HG03342 (cell line): ENCODE results near the gene MMP27.
A peak's percentile ranks its signal among the peaks of the same experiment; 100 is the strongest.

Experiments used
- ATAC-seq: cut with Tn5 transposase; IDR thresholded peaks from one replicate; pipeline ENCODE4 v1.9.1; 2021; ENCODE audit warnings: mild to moderate bottlenecking, moderate library complexity; ENCODE audit not compliant: unreplicated experiment

Gene MMP27

DNA sequence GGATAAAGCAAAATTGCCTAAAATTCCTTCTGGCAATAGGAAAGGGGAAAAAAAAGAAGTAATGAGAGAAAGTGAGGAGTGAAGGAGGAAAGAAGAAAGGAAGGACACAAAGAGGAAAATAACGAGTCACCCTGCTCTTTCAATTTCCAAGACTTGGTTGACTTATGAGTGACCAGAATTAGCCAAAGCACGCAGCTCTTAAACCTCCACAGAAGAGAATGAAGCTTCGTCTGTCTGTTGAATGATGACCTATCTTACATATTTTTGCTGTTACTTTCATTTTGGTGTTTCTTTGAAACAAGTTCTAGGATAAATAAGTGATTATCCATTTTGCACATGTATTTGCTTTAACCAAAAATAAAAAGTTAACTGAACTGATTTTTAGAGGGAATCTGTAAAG lies 728 bp downstream of the MMP27 start:
- ATAC-seq = no peak

DNA sequence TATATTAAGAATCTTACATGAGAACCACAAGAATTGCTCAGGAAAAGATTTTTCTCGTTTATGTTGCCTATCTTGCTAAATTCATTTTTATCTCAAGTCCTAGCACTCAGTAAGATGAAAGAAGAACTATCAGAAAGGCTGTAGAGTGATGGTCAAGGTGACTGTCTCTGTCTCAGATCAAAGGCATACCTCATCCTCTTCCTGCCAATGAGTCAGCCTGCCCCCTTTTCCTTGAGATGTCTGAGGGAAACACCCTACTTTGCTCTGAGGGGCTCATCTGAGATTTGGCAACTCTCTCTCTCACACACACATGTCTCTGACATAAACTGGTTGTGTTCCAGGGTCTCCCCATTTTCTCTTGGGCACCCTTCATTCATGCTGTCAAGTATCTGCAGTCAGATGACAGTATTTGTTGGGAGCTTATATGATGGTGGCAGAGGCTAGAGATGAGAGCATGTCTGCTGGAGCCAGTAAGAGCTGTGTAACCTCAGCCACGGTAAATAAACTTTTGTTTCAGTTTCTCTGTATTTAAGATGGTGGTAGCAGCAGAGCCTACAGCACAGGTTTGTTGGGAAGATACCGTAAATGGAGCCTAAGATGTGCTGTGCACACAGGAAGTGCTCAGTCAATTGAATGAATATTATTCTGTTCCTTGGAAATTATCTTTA lies 1.6 kb downstream of the MMP27 start:
- no peak for ATAC-seq

DNA sequence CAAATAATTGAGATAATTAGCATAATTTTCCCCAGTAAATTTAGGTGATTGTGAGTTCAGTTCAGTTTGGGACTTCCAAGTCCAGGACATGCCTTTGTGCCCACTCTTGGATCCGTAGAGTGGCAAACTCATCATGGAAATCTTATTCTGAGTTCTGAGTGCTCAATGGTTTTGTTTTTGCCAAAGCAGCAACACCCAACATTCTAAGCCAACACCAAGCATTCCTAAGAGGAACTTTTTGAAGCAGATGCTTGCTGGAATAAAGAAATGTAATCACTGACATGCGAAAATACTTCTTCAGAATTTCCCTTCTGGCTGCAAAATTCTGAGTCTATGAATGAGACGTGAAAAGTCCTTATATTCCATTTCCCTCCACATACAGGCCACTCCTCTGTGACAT lies 10.4 kb downstream of the MMP27 start:
- no peak for ATAC-seq

DNA sequence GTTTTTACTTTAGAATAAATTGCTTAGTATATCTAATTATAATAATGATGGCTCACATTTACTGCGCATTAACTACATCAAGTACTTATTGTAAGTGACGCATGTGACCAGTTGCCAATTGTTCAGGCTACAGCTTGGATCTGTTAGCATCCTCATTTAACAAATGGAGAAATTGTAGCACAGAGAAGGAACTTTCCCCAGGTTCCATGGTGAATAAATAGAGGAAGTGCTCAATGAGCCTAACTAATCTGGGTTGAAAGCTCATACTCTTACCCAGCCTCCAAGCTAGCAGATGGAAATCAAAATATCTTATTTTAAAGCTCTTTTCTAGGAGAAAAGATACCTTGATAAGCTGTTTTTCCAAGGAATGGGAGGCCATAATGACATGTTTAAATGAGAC lies 19.8 kb downstream of the MMP27 start:
- ATAC-seq = no peak

DNA sequence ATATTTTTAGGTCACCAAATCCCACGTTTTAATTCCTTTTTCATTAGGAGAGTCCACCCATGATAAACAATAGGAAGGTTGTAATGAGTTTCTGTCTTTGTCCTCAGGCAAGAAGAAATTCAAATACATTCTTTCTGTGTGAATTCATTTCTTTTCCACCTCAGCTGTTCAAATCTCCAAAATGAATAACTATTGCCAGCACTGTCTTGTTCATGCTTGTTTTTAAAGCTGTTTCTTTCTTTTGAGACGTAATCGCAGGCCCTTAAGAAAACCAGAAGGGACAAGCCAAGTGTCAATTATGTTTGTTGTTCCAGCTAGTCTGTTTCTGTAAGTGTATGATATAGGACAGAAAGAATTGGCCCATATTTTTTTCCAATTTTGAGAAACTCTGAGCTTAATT lies 20.2 kb downstream of the MMP27 start:
- no peak for ATAC-seq

DNA sequence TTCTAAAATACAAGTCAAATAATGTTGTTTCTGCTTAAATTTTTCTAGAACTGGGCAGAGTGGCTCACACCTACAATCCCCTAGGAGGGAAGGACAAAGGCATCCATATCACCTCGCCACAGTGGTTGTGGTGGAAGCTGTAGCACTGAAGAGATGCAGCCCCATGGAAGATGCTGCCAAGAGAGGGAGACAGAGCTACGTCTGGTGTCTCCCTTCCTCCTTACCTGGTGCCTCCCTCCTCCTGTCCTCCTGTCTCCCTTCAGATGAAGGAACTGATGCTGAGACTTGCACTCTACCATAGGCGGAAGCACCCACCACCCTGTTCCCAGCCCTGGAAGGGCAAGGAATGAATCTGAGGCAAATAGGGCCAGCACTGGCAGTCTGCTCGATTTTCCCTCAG lies 22.3 kb downstream of the MMP27 start:
- ATAC-seq = no peak

DNA sequence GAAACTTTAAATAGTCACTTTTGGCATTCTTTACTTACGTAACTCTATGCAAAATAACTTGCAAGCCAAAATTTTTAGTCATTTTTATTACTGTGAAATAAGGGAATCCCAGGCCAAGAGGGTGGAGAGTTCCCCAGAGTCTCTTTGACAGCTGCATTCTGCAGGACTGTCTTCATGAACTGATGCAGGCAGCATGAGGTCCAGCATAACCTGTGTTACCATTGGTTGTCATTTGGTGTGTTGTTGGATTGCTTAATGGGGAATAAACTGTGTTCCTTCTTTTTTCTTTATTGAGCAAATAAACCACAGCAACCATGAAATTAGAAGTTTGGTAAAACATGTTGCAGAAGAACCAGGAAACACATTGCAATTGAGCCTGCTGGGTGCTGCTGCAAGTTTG lies 24.6 kb downstream of the MMP27 start:
- no peak for ATAC-seq

DNA sequence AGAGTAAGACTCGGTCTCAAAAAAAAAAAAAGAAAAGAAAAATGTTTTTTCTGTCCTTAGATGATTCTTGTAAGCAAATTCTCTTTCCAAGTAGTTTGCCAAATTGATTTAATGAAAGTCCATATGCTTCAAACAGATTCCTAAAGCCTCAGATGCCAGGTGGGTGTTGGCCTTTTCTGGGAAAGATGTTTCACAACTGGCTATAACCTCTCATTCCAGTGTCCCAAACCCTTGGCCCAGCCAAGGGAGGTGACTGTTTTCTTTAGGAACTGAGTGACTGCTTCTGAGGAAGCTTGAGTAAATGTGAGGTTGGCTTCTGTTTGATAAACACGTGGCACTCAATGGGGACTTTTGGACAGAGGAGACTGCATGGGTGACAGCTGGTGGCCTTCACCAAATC lies 27.5 kb downstream of the MMP27 start:
- ATAC-seq = no peak

DNA sequence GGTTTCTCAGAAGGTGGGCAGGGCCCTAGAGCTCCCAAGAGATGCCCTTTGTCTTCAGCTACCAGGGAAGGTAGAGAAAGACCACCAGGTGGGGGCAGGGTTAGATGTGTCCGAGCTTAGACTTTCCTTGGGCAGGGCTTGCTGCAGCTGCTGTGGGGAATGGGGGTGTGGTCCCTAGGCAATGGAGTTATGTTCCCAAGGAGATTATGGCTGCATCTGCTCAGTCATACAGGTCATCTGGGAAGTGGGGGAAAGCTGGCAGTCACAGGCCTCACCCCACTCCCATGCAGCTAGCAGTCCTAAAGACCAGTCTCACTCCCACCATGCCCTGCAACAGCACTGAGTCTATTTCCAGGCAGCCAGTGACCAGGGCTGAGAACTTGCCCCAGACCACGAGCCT lies 29.5 kb downstream of the MMP27 start:
- ATAC-seq = no peak

DNA sequence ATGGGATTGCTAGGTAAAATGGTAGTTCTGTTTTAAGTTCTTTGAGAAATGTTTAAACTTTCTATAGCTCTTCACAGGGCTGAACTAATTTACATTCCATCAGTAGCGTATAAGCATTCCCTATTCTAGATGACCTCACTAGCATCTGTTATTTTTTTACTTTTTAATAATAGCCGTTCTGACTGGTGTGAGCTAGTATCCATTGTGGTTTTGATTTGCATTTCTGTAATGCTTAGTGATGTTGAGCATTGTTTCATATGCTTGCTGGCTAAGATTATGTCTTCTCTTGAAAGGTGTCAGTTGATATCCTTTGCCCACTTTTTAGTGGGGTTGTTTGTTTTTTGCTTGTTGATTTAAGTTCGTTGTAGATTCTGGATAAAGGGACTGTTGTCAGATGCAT lies 35.9 kb downstream of the MMP27 start:
- peak; percentile 81 for ATAC-seq

DNA sequence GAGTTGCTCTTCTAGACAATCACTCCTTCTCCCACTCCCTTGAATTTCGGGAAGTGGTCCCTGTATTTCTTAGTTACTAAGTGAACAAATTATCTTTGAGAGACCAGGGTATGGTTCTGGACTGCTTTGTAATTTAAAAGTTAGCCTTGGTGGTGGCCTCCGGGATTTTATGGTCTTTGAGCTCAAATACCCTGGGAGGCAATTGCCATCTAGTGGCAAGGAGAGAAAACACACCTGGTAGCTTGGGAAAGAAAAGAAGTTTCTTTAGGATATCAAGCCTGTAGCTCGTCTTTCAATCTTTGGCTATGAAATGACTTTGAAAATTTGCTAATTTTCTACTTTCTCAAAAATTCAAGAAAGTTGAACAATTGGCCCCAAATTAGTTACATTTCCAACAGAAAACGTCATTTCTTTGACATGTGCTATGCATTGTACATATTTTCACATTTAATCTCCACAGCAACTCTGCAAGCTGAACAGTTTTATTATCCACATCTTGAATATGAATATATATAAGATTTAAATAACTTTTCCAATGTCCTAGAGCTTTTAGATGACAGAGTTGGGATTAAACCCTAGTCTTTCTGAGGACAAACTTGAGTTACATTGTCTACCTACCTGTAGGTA lies 39.1 kb downstream of the MMP27 start:
- peak; percentile 48 for ATAC-seq

DNA sequence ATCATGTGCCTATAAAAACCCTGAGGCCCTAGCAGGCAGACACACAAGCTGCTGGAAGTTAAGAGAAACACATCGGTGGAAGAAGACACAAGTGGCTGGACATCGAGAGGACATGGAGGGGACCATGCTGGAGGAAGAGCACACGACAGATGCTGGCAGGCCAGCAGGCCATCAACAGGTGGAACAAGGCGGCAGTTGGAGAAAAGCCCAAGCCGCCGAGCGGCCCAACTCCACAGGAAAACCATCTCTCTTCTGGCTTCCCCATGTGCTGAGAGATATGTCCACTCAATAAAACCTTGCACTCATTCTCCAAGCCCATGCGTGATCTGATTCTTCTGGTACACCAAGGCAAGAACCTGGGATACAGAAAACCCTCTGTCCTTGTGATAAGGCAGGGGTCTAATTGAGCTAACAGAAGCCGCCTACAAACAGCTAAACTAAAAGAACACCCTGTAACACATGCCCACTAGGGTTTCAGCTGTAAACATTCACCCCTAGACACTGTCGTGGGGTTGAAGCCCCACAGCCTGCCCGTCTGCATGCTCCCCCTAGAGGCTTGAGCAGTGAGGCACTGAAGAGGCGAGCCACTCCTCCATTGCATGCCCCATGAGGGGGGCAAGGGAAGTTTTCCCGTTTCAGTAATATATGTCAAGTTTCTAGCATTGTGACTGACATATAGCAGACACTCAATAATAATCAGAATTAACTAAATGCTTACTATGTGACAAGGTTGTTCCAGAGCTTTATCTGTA lies 41.4 kb downstream of the MMP27 start:
- peak; percentile 70 for ATAC-seq

DNA sequence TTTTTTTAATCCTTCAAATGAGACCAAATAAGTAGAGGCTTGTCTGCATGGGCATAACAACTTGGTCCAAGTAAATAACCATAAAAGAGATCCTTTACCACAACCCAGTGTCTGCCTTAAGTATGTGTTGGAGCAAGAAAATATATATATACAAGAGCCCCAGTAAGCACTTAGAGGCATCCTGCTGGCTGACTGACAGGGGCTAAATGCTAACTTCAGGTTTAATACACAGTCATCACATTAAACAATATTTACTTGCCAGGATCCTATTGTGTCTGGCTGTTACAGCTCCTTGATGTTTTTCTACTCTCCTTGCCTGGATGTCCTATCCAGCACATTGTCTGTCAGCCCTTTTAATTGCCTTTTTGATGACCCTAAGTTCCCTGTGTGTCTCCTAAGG lies 43.0 kb downstream of the MMP27 start:
- no peak for ATAC-seq

DNA sequence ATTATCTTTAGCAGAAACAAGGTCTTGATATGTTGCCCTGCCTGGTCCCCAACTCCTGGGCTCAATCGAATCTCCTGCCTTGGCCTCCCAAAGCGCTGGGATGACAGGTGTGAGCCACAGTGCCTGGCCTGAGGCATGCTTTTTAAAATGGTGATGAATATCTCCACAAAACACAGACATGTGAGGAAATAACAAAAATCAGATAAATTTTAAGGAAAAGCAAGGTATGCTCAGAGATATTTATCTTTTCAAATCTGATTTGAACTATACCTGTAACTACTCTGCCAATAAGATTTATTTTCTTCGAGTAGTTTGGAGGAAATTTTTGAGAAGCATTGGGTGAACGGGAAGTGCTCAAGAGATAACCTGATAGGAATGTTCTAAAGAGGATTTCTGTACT lies 44.5 kb downstream of the MMP27 start:
- ATAC-seq = no peak

DNA sequence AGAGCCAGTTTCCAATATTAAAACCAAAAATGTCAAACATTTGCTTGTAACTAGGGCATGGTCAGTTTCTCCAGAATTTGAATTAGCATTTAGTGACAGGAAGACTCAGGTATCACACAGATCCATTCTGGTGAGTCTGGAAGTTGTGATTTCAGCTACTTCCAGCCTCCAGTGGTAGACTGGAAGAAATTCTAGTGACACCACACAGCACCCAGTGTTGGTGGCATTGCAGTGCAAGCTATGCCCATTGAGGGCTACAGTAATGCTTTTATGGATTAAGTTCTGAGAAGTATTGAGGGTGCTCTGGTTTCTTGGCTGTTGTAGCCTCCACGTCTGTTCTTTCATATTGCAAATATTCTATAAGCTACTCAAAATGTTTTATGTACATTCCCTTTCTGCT lies 49.0 kb downstream of the MMP27 start:
- no peak for ATAC-seq

DNA sequence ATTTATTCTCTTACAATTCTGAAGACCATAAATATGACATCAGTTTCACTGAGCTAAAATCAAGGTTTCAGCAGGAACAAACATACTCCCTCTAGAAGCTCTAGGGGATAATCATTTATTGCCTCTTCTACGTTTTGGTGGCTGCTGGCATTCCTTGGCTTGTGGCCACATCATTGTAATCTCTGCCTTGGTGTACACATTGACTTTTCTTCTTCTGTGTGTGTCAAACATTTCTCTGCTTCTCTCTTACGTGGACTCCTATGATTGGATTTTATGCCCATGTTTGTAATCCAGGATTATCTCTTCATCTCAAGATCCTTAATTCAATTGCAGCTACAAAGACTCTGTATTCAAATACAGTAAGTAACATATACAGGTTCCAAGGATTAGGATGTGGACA lies 50.0 kb downstream of the MMP27 start:
- no peak for ATAC-seq

DNA sequence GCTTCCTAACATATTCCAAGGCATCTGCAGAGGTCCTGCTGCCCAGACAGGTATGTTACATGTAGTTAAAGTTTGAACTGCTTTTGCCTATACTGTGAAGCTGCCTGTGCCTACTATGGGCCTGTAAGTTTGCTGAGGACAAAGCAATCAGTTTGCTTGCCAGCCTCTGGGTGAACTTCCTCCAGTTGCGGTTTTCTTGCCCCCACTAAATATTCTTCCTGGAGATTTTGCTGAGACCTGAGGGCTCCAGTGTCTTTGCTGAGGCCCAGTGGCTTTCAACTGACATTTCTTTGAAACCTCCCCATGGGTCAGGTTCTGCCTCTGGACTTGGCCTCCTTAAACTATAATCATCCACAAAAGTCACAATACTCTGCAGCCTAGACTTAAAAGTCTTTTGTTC lies 50.8 kb downstream of the MMP27 start:
- ATAC-seq = no peak

DNA sequence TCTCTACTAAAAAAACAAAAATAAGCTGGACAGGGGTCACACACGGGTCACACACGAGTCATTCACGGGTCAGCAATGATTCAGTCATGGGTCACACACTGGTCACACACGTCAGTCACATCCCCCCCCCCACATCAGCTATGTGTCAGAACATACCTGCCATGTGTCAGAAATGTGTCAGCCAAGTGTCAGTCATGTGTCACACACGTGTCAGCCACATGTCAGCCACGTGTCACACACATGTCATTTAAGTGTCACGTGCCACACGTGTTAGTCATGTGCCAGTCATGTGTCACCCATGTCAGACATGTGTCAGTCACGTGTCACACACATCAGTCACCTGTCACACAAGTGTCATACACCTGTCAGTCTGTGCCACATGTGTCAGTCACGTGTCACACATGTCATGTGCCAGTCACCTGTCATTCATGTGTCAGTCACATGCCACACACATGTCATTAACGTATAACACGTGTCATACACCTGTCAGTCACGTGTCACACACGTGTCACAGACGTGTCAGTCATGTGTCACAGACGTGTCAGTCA lies 51.8 kb downstream of the MMP27 start:
- ATAC-seq = no peak

DNA sequence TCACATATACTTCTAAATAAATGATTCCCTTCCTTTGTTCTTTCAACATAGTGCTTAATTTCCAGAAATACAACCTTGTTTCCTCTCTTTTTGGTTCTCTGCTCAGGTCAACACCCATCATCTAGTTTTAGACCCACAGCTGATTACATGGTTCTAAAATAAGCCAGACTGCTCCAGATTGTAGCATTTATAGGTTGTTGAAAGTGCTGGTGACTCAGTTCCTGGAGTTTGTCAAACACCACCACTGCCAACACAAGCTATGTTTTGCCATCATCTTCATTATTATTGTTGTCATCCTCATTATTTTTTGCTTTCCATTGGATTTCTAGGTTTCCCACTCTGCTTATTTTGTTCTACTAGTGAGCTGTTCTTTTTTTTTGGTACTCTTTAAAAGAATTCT lies 58.1 kb downstream of the MMP27 start:
- ATAC-seq = no peak

DNA sequence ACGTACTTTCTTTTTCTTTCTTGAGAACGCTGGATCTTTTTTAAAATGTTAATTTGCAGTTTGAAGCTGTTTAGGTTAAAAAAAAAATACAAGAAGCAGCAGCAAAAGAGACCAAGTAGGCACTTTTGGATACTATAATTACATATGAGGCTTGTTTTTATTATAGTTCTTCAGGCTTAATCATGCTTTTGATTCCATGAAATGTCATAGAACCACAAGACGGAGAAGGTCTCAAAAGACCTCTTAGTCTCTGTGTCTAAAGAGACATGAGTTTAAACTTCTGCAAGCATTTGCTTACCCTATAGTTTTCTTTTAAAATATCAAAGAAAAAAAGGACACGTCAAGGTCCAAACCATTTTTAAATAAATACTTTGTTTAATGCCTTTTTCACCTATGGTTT lies 61.6 kb downstream of the MMP27 start:
- ATAC-seq = no peak
